ENCODE data around the gene ZP4.

Gene ZP4, protein sequence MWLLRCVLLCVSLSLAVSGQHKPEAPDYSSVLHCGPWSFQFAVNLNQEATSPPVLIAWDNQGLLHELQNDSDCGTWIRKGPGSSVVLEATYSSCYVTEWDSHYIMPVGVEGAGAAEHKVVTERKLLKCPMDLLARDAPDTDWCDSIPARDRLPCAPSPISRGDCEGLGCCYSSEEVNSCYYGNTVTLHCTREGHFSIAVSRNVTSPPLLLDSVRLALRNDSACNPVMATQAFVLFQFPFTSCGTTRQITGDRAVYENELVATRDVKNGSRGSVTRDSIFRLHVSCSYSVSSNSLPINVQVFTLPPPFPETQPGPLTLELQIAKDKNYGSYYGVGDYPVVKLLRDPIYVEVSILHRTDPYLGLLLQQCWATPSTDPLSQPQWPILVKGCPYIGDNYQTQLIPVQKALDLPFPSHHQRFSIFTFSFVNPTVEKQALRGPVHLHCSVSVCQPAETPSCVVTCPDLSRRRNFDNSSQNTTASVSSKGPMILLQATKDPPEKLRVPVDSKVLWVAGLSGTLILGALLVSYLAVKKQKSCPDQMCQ

DNA sequence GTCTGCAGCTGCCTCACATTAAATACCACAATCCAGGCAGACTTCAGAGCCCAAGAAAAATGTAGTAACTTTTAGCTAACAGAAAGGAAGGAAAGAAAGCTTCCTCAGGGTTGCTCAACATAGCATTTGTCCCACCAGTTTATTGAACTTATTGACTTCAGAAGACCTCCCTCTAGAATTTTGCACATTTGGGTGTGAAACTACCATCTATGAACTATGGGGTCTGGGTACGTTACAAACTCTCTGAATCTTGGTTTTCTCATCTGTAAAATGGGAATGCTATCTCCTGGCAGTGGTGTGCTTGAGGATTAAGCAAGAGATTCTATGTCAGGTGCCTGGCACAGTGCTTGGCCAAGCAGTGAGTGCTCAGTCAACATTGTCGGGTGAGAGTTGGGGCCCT, at the start of gene ZP4:
Gene ZP4 (minus strand): TSS at position 101 of the 400 bp plus-strand sequence. CDS start 287 bp downstream, outside the sequence.
- DNase-seq: no peak

DNA sequence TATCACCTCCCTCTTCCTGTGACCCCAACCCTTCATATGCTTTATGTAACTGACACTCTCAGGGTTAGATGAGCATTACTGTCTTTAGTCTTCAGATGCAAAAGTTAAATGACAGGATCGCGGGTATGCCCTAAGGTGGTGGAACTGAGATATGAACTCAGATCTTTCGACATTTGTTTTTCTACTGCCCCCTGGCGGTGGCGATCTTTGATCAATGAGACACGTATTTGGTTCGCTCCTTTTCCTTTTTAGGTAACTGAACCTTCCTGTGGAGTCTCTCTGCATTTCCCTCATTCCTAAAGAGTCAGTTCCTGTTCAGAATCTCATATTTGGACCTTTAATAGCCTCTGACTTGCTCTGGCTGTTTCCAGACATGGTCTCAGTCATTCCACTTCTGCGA, 47.8 kb upstream of the ZP4 start:
- no peak for DNase-seq

DNA sequence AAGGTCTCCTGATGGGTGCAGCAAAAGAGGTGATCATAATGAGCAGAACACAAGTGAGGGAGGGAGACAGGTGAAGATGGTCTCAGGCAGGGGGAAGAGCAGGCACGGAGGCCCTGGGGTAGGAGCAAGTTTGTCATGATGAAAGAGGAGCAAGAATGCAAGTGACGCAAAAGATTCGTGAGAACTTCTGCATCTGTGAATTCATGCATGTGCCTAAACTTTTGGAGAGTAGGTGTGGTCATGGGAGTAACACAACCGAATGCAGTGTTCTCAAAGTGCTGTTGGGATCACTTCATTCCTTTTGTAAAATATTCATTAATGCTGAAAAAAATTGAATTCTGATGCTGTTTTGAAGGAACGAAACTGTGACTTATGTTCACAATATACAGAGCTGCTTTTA, 47.3 kb upstream of the ZP4 start:
- no peak for DNase-seq

DNA sequence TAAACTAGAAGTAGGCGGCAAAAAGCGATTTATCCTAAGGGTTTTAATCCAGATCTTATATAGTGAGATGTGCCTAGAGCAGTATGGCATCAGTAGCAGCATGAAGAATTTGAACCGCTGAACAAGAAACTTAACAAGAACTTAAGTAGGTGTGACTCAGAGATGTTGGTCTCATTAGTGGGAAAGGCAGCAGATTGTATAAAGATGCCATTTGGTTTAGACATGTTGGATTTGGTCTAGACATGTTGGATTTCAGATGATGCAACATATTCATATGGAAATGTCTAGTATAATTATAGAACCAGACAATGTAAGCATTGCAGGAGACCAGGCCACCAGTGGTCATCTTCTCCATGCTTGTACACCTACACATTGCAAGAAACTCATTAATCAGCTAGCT, 42.1 kb upstream of the ZP4 start:
- peak; percentile 54 for DNase-seq

DNA sequence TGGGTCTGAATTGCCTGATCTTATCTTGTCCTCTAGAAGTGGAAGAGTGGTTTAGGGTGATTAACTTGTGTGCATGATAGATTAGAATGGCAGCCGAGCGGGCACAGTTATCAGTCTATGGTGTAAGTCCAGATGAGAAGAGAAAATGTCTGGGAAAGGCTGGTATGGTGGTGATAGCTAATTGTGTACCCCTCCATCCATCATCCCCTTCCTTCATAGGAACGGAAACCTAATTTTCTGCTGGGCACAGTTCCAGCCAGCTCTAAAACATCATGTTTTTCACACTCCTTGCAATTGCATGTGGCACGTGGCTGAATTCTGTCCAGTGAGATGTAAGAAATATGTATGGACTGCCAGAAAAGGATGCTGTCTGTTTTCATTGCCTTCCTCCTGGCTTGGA, 40.9 kb upstream of the ZP4 start:
- no peak for DNase-seq

DNA sequence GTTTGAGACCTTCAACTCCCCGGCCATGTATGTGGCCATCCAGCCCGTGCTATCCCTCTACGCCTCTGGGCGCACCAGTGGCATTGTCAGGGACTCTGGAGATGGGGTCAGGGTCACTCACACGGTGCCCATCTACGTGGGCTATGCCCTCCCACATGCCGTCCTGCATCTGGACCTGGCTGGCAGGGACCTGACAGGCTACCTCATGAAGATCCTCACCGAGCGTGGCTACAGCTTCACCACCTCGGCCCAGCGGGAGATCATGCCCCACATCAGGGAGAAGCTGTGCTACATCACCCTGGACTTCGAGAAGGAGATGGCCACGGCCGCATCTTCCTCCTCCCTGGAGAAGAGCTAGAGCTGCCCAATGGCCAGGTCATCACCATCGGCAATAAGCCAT, 36.5 kb upstream of the ZP4 start:
- DNase-seq: no peak

DNA sequence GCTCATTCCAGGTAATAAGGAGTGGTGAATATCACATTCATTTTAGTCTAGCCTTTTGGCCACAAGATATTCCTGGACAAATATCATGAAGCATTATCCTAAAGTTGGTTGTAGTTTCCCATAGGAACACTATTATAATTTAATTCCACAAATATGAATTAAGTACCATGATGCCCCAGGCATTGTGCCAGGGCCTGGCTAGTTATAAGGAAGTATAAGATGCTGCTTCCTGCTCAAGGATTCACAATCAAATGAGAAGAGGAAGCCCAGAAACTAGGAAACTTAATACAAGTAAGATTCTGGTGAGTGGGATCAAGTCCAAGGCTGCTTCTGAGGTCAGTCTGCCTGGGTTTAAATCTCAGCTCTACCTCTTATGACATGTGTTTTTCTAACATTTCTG, 30.6 kb upstream of the ZP4 start:
- DNase-seq: no peak

DNA sequence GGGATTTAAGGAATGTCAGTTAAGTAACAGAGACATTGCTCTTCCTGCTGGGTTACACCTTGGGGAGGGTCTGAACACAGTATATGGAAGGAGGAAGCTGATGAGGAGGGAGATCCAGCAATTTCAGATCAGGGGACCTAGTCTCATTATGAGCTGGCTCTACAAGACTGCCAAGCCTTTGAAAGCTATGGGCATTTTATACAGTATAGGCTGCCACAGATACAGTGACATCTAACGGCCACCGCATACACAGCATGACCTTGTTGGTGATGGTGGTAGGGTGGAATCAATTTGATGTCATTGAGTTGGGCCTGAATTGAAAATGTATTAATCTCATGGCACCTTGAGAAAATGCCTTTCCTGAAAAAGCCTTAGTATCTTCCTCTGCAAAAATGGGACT, 22.6 kb upstream of the ZP4 start:
- DNase-seq: no peak

DNA sequence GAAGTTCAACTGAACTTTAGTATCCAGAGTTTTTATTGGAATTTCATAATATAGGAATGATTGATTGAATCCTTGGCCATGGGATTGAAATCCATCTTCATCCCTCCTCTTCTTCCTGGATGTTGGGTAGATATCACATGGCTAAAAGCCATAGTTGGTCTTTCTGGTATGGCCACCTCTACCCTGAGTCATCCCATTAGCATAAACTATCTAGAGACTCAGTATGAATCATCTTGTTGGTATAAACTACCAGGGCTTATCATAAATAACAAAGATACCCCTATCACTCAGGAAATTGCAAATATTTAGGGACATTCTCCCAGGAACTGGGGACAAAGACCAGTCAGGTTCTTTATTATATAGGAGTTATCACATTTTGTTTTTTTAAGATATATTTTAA, 21.2 kb upstream of the ZP4 start:
- no peak for DNase-seq

DNA sequence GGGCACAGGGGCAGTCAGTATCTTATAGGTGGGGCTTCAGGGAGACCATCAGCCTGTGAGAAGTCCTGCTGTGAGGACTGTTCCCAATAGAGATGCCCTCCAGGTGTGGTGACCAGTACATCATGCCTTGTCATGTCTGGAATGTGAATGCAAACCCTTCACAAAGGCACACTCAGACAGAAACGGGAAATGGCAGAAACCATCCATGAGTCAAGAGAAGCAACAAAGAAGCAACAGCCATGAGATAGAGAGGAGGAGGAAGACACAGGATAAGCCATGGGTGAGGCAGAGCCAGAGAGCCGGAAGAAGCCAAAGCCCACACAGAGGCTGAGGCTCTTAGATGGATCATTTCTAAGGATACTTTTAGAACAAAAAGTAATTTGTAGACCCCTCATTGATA, 20.1 kb upstream of the ZP4 start:
- no peak for DNase-seq

DNA sequence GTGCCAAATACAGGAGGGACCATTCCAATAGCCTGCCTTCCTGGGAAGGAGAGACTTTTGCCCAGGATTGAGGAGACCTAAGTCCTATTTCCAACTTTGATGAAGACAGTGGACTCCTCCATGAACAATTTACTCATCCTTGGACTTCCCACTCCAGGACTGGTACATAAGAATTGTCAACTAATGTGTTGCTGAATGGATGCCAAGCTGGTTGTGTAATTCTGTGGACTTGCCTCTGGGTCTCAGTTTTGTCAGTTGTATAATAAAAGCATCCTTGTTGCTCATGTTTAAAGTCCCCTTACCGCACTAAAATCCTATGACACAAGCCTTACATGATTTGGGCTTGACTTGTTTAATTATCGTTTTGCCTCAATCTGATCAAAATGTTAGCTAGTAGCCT, 13.2 kb upstream of the ZP4 start:
- DNase-seq: no peak

DNA sequence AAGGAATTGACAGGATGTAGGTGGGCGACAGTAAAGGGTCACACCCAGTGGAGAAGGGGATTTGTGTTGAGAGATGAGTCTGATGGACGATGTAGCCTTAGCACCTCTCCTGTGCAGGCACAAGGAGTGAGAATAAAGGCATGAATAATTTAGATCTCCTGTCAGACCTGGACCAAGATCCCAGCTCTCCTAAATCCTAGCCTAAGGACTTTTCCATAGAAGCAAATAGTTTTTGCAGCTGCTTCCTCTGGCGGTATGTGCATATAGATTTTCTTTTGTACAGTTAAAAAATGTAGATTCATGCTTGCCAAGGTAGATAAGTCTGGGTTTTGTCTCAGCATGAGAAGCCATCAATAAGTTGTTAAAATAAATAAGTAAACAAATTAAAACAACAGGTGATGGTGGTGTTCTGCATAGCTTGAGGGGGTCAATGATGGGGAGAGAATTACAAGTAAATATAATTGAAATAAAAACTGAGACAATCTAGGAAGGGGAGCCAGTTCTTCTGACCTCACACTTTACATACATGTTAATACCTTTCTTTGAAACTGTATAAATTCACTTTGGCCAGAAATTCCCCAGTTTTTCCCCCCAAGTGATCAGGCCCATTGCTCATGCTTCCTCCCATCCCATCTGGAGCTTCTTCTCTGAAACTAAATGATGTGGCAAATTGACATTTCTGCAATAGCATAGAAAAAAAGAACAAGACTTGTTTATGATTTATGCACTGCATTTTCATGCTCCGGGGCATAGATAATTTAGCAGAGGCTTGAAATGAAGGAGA, 12.4 kb upstream of the ZP4 start:
- no peak for DNase-seq

DNA sequence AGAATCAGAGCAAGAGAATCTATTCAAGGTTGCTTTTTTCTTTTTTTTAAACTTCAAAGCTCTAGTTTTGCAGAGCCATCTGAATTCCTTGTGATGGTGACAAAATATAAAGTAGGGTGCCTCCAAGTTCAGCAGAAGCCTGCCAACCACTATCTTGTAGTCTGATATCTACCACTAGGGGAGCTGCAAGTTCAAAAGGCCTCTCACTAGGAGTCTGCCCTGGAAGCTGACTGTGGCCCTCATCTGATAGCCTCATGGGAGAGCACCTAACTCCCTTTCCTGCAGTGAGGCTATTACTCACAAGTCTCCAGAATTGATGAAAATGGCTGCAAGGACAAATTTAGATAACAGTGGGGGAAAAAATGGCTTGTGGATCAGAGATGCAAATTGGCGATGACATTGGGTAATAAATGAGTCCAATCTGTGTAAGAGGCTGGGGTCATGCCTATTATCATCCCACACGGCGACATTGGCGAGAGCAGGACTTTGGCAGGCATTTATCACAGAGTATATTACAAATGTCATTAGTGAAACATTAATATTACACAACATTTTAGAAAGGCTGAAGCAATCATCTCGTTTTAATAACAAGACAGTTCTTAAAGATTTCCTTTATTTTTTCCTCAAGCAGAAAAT, 10.7 kb upstream of the ZP4 start:
- no peak for DNase-seq

DNA sequence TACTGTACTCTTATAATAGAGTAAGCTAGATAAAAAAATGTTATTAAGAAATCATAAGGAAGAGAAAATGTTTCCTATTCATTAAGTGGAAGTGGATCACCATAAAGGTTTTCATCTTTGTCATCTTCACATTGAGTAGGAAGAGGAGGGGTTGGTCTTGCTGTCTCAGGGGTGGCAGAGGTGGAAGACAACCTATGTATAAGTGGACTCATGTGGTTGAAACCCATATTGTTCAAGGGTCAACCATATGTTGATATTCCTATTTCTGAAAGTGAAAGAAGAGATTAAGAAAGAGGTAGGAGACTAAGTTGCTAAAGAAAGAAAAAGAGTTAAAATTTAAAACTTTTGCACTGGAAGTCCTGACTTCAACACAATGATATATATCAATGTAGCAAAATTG, 4.9 kb upstream of the ZP4 start:
- no peak for DNase-seq

DNA sequence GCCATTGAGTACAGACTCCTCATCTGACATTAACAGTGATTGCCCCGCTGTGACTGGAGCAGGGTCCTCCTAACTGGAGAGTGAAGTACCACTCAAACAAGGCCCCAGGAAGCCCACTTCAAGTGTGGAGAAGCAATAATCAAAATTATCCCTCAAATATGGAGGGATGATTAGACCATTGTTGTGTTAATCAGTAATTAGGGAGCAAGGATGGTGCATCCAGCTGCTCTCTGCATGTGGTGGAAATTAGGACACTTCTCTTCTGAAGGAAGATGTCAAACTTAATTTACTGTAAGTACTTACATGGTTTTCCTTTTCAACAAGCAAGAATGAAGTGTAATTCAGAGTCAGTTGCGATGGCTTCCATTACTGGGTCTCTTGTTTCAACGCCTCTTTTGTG, 3.4 kb upstream of the ZP4 start:
- DNase-seq: no peak

DNA sequence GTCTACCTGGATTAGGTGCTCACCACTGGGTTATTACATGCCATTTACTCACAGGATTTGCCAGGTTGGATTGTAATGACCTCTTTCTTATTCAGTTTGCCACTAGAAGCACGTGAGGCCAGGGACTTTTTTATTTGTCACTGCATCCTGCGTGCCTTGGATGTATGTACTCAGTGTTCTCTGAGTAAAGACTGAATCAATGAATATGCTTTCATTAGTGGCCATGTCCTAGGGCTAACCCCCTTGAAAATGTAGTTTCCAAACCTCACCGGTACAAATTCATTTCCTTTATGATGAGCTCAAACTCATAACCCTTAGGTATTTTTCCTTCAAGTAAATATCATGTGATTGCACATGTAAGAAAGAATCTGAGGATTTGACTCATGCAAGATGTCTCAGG, 1.3 kb upstream of the ZP4 start:
- no peak for DNase-seq

DNA sequence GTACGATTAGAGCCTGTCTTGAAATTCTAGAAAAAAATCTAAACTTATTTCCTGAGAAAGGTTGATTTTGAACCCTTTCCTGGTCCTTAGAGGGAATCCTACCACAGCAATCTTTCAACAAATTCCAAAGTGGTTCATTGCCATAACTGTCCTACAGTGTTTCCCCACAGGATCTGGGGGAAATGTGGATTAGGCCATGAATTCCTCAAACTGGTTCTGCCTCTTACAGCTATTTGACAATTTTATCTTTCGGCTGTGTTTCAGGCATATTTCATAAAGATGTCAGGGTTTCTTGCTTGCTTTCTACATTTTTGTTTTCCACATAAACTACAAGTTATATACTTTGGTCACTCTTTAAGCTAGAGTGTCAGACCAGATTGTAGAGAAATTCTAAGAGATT, 544 bp upstream of the ZP4 start:
- no peak for DNase-seq

DNA sequence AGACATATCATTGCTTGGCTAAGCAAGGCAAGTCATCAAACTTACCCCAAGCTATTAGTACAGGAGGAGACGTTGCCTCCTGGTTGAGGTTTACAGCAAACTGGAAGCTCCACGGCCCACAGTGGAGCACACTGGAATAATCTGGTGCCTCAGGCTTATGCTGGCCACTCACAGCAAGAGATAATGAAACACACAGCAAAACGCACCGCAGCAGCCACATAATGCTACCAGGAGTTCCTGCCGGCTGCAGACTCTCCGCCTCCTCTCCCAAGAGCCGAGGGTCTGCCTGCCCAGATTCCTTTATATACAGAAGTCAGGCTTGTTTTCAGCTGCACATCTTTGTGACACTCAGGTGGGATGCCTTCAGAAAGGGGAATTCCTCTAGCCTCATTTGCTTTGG, 306 bp downstream of the ZP4 start:
- DNase-seq: no peak

DNA sequence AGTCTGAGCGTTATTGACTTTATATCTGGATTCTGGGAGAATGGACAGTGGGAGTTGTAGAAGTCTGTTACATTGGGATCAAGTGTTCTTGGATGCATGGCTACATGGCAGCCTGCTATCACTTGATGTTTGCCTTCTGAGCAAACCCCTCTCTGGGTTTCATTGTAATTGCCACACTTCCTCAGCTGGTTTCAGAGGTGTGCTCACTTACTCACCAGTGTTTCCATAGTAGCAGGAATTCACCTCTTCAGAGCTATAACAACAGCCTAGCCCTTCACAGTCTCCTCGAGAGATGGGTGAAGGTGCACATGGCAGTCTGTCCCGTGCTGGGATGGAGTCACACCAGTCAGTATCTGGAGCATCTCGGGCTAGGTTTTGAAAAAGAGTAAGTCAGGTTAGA, 2.6 kb downstream of the ZP4 start:
- no peak for DNase-seq

DNA sequence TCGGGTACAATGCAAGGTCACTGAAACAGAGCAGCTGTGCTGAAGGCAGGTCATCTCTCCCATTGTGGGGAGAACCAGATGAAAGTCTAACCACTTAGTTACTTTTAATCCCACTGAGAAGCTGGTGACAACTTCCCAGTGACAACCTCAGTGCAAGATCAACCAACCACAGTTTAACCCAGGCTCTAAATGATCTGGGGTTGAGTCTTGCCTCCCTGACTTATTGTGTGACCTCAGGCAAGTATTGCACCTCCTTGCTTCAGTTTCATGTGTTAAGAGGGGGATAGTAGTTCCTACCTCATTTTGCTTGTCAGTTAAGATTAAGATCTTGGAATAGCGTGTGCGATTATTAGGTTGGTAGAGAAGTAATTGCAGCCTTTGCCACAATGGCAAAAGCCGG, 3.2 kb downstream of the ZP4 start:
- DNase-seq: no peak

DNA sequence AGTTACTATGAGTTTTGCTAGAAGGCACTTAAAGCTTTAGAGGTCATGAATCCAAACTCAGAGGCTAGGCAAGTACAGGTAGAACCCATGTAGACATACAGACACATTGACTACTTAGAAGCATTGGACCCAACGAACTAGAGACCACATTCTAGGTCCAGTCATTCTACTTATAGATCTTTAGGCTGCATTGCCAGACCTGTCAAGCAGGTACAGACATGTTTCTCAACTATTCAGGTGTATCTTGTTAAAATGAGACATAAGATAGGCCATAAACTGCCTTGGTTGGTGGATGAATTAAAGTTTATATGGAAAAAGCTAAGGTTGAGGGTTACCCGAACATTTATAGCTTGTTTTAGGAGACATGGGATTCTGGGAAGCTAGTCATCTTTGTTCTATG, 6.5 kb downstream of the ZP4 start:
- DNase-seq: no peak

DNA sequence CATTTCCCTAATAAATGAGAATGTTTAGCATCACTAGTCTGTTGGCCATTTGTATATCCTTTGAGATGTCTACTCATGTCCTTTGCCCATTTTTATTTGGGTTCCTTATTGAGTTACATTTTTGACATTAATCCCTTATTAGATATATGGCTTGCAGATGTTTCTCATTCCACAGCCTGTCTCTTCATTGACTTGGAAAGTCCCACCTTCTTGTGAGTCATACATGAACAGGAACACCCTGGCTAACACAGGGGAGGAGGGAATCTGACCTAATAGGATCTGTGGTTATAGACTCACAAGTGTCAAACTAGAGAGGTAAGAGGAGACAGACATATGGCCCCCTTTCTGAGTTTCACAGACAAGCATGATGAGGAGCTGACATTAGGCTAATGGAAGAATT, 11.5 kb downstream of the ZP4 start:
- peak; percentile 81 for DNase-seq

DNA sequence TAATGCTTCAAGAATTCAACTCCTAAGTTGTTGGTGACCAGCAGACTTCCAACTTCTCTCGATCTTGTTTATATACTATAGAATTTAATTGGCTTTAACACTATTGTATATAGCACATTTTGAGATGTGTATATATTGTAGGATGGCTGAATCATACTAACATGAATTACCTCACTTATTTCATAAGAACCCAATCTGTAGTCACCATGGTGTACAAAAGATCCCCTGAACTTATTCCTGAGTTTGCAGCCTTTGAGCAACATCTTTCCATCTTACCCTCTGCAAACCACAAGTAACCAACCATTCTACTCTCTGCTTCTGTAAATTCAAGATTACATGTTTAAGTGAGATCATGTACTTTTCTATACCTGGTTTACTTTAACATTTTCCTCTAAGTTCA, 12.3 kb downstream of the ZP4 start:
- no peak for DNase-seq

DNA sequence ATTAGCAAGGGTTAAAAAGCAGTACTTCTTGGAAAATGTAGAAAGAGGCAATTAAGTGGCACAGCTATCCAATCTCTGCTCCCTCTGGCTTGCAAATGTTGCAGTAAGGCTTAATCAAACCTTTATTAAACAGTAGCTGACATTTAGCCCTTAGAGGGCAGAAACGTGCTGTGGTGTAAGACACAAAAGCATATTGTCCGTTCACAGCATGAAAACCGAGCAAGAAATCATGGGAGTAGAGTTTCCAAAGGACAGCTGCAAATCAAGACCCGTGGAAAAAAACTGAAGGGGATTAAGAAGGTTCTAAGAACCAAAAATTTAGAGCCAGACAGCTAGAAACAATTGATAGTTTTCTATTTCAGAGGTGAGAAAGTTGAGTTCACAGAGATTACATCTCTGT, 13.1 kb downstream of the ZP4 start:
- DNase-seq: no peak
